ENCODE measurements around the gene TTC21A.

DNA sequence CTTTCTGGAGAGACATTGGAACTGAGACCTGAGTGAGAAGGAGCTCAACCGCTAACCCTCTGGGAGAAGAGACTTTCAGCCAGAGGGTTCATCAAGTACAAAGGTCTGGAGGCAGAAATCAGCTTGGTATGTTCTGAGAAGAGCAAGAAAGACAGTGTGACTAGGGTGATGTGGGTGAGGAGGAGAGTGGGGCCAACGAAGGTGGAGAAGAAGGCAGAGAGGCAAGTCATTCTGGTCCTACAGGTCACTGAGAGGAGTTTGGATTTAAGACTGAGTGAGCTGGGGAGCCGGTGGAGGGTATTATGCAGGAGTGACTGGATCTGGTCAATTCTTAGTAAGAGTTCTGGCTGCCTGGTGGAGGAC is 72.7 kb downstream of the TTC21A start:
- TF ChIP-seq, protein P1, sequence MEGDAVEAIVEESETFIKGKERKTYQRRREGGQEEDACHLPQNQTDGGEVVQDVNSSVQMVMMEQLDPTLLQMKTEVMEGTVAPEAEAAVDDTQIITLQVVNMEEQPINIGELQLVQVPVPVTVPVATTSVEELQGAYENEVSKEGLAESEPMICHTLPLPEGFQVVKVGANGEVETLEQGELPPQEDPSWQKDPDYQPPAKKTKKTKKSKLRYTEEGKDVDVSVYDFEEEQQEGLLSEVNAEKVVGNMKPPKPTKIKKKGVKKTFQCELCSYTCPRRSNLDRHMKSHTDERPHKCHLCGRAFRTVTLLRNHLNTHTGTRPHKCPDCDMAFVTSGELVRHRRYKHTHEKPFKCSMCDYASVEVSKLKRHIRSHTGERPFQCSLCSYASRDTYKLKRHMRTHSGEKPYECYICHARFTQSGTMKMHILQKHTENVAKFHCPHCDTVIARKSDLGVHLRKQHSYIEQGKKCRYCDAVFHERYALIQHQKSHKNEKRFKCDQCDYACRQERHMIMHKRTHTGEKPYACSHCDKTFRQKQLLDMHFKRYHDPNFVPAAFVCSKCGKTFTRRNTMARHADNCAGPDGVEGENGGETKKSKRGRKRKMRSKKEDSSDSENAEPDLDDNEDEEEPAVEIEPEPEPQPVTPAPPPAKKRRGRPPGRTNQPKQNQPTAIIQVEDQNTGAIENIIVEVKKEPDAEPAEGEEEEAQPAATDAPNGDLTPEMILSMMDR (IDR thresholded peaks at IDR 0.05) = no peak
- no peak for TF ChIP-seq POLR2AphosphoS5 (IDR thresholded peaks at IDR 0.05)

Data from breast epithelium (tissue), 3 donors.